CMK (cell line): ENCODE measurements around the gene MYBPC3.

Experiments
- DNase-seq: peaks from one replicate; pipeline ENCODE4 v3.0.0-alpha.2; 2010; ENCODE audit warnings: low read depth

The MYBPC3 gene

GRCh38 chr11:47352556-47352955 is at the start of gene MYBPC3:
TSS of gene MYBPC3 (minus strand) at chr11:47352702. CDS start at chr11:47352647, 55 bp downstream.
- no peak for DNase-seq

GRCh38 chr11:47400768-47401279 is 48.3 kb upstream of the MYBPC3 start:
- DNase-seq: no peak

- no peak for DNase-seq
Observed at GRCh38 chr11:47399860-47400767, 47.6 kb upstream of the MYBPC3 start.

- DNase-seq: no peak
Observed at GRCh38 chr11:47398551-47398950, 46.0 kb upstream of the MYBPC3 start.

GRCh38 chr11:47398011-47398410 is 45.5 kb upstream of the MYBPC3 start:
- DNase-seq: no peak

GRCh38 chr11:47396049-47396320 is 43.5 kb upstream of the MYBPC3 start:
- no peak for DNase-seq

- DNase-seq: no peak
Observed at GRCh38 chr11:47395223-47396048, 42.9 kb upstream of the MYBPC3 start.

- no peak for DNase-seq
Observed at GRCh38 chr11:47394322-47395222, 42.1 kb upstream of the MYBPC3 start.

GRCh38 chr11:47394050-47394321 is 41.5 kb upstream of the MYBPC3 start:
- no peak for DNase-seq

GRCh38 chr11:47393163-47394049 is 40.9 kb upstream of the MYBPC3 start:
- DNase-seq: no peak

GRCh38 chr11:47392546-47393162 is 40.2 kb upstream of the MYBPC3 start:
- no peak for DNase-seq

GRCh38 chr11:47391711-47392432 is 39.4 kb upstream of the MYBPC3 start:
- no peak for DNase-seq

GRCh38 chr11:47391077-47391583 is 38.6 kb upstream of the MYBPC3 start:
- DNase-seq: no peak

- no peak for DNase-seq
Observed at GRCh38 chr11:47390422-47390760, 37.9 kb upstream of the MYBPC3 start.

- DNase-seq: no peak
Observed at GRCh38 chr11:47389577-47390421, 37.3 kb upstream of the MYBPC3 start.

GRCh38 chr11:47388697-47389576 is 36.4 kb upstream of the MYBPC3 start:
- no peak for DNase-seq

- DNase-seq: no peak
Observed at GRCh38 chr11:47387944-47388696, 35.6 kb upstream of the MYBPC3 start.
